Stimulated activated naive CD8-positive, alpha-beta T cell treated with anti-CD3 and anti-CD28 coated beads, Interleukin-15, amount 100 ng/mL, for 72 hours (primary cell): ENCODE results near the gene CACNA1A.
"Not testable (repeated sequence)": the region's sequence is repeated elsewhere in the genome, so short reads cannot be mapped to it uniquely, and the experiment has no call there.

Experiments used
- ATAC-seq: fragments of 150-1000 bp; cut with Tn5 transposase; 2 replicates; pipeline ENCODE4 v1.10.0; 2021; ENCODE audit warnings: mild to moderate bottlenecking, moderate library complexity
- DNase-seq, 2 donors: peaks; one replicate each; pipeline ENCODE4 v3.0.0; 2021 to 2022
- H3K27ac Mint-ChIP-seq, 2 donors: one replicate each; pipeline ENCODE4 v1.8.0; 2022; ENCODE audit warnings: mild to moderate bottlenecking in 2 of 2, mixed read lengths in 2 of 2, moderate library complexity in 2 of 2
- H3K27me3 Mint-ChIP-seq: one replicate; pipeline ENCODE4 v1.8.0; 2022; ENCODE audit warnings: mixed read lengths
- H3K4me1 Mint-ChIP-seq: one replicate; pipeline ENCODE4 v1.8.0; 2022; ENCODE audit warnings: mild to moderate bottlenecking, mixed read lengths
- H3K4me3 Mint-ChIP-seq, 2 donors: one replicate each; pipeline ENCODE4 v1.8.0; 2022; ENCODE audit warnings: mild to moderate bottlenecking in 2 of 2, mixed read lengths in 2 of 2, moderate library complexity in 1 of 2
- H3K9me3 Mint-ChIP-seq, 2 donors: one replicate each; pipeline ENCODE4 v1.8.0; 2022; ENCODE audit warnings: mixed read lengths in 2 of 2

Gene CACNA1A

GRCh38 chr19:13461536-13461935, 44.7 kb downstream of the CACNA1A start:
- Mint-ChIP-seq H3K27ac (no peak overlapping the region), H3K27me3 (peaks cover 45% of the 10 kb centered on the region), H3K4me3 (no peak overlapping the region), H3K4me1 (no peaks in the 10 kb centered on the region), H3K9me3 (peaks cover 0 to 3% of the 10 kb centered on the region in 2 donors)
- ATAC-seq = no peak
- DNase-seq = no peak

GRCh38 chr19:13460045-13460444, 46.2 kb downstream of the CACNA1A start:
- H3K27ac Mint-ChIP-seq = no peak overlapping the region
- H3K9me3 Mint-ChIP-seq = peaks cover 0 to 3% of the 10 kb centered on the region in 2 donors
- DNase-seq (no peak), ATAC-seq (no peak)
- H3K4me3 Mint-ChIP-seq = no peak overlapping the region
- no peaks in the 10 kb centered on the region for H3K4me1 Mint-ChIP-seq
- H3K27me3 Mint-ChIP-seq = peaks cover 48% of the 10 kb centered on the region

GRCh38 chr19:13459351-13459750, 46.9 kb downstream of the CACNA1A start:
- Mint-ChIP-seq H3K9me3 (peaks cover 0 to 3% of the 10 kb centered on the region in 2 donors), H3K27me3 (peaks cover 48% of the 10 kb centered on the region), H3K4me1 (no peaks in the 10 kb centered on the region), H3K4me3 (no peak overlapping the region), H3K27ac (no peak overlapping the region)
- ATAC-seq = no peak
- no peak for DNase-seq

- ATAC-seq = no peak
These were observed 54.8 kb downstream of the CACNA1A start for GRCh38 chr19:13451434-13451995.

GRCh38 chr19:13447978-13448377, 58.3 kb downstream of the CACNA1A start:
- Mint-ChIP-seq H3K4me3 (no peak overlapping the region), H3K27me3 (no peaks in the 10 kb centered on the region), H3K9me3 (peaks cover 28 to 45% of the 10 kb centered on the region in 2 donors), H3K4me1 (no peaks in the 10 kb centered on the region), H3K27ac (no peak overlapping the region)
- ATAC-seq = no peak
- no peak for DNase-seq

More at GRCh38 chr19:13451434-13451995, 54.8 kb downstream of the CACNA1A start:
- Mint-ChIP-seq H3K27ac (no peak overlapping the region), H3K27me3 (peaks cover 3% of the 10 kb centered on the region), H3K4me1 (no peaks in the 10 kb centered on the region), H3K9me3 (peaks cover 28 to 45% of the 10 kb centered on the region in 2 donors), H3K4me3 (no peak overlapping the region)
- no peak for DNase-seq

GRCh38 chr19:13441810-13442512, 64.3 kb downstream of the CACNA1A start:
- ATAC-seq = no peak
- Mint-ChIP-seq H3K4me1 (no peaks in the 10 kb centered on the region), H3K9me3 (peaks cover 5 to 13% of the 10 kb centered on the region in 2 donors), H3K27me3 (peaks cover 7% of the 10 kb centered on the region), H3K27ac (no peak overlapping the region), H3K4me3 (no peak overlapping the region)
- peak; percentile 11 to 27 for DNase-seq

GRCh38 chr19:13437919-13438618, 68.2 kb downstream of the CACNA1A start:
- no peak overlapping the region for H3K27ac Mint-ChIP-seq
- no peak for ATAC-seq
- H3K4me3 Mint-ChIP-seq = no peak overlapping the region
- H3K9me3 Mint-ChIP-seq = peaks cover 5 to 13% of the 10 kb centered on the region in 2 donors
- DNase-seq = no peak
- peaks cover 7% of the 10 kb centered on the region for H3K27me3 Mint-ChIP-seq
- H3K4me1 Mint-ChIP-seq = no peaks in the 10 kb centered on the region

- Mint-ChIP-seq H3K27ac (no peak overlapping the region), H3K4me1 (no peaks in the 10 kb centered on the region), H3K27me3 (peaks cover 9% of the 10 kb centered on the region), H3K9me3 (peaks cover 0 to 13% of the 10 kb centered on the region in 2 donors), H3K4me3 (no peak overlapping the region)
- ATAC-seq = no peak
- DNase-seq = no peak
These were observed 69.9 kb downstream of the CACNA1A start for GRCh38 chr19:13436352-13436751.

GRCh38 chr19:13430790-13431582, 75.3 kb downstream of the CACNA1A start:
- Mint-ChIP-seq H3K27me3 (peaks cover 32% of the 10 kb centered on the region), H3K9me3 (peaks cover 5% of the 10 kb centered on the region in 2 donors), H3K4me3 (no peak overlapping the region), H3K4me1 (no peaks in the 10 kb centered on the region), H3K27ac (no peak overlapping the region)
- ATAC-seq (peak; percentile 64), DNase-seq (peak; percentile 47 to 57)

- Mint-ChIP-seq H3K27me3 (peaks cover 32% of the 10 kb centered on the region), H3K9me3 (peaks cover 6 to 7% of the 10 kb centered on the region in 2 donors), H3K4me1 (no peaks in the 10 kb centered on the region), H3K27ac (no peak overlapping the region), H3K4me3 (no peak overlapping the region)
- ATAC-seq = no peak
- DNase-seq = no peak
These were observed 76.7 kb downstream of the CACNA1A start for GRCh38 chr19:13429563-13429962.

- H3K4me3 Mint-ChIP-seq = no peak overlapping the region
- H3K27ac Mint-ChIP-seq = no peak overlapping the region
- peaks cover 32% of the 10 kb centered on the region for H3K27me3 Mint-ChIP-seq
- peaks cover 6 to 15% of the 10 kb centered on the region in 2 donors for H3K9me3 Mint-ChIP-seq
- ATAC-seq = no peak
- no peaks in the 10 kb centered on the region for H3K4me1 Mint-ChIP-seq
- no peak for DNase-seq
These were observed 77.9 kb downstream of the CACNA1A start for GRCh38 chr19:13428352-13428751.

GRCh38 chr19:13427273-13428051, 78.8 kb downstream of the CACNA1A start:
- H3K9me3 Mint-ChIP-seq = peaks cover 14 to 24% of the 10 kb centered on the region in 2 donors
- no peaks in the 10 kb centered on the region for H3K4me1 Mint-ChIP-seq
- peaks cover 32% of the 10 kb centered on the region for H3K27me3 Mint-ChIP-seq
- no peak overlapping the region for H3K27ac Mint-ChIP-seq
- no peak overlapping the region for H3K4me3 Mint-ChIP-seq
- no peak for DNase-seq
- no peak for ATAC-seq

GRCh38 chr19:13425875-13426274, 80.4 kb downstream of the CACNA1A start:
- ATAC-seq, H3K4me3 Mint-ChIP-seq, H3K4me1 Mint-ChIP-seq, DNase-seq, H3K27ac Mint-ChIP-seq: not testable (repeated sequence)
- peaks cover 28 to 40% of the 10 kb centered on the region in 2 donors for H3K9me3 Mint-ChIP-seq
- H3K27me3 Mint-ChIP-seq = peaks cover 25% of the 10 kb centered on the region

GRCh38 chr19:13425151-13425550, 81.1 kb downstream of the CACNA1A start:
- Mint-ChIP-seq H3K4me3 (no peak overlapping the region), H3K4me1 (no peaks in the 10 kb centered on the region), H3K27me3 (peaks cover 18% of the 10 kb centered on the region), H3K27ac (no peak overlapping the region), H3K9me3 (peaks cover 33 to 41% of the 10 kb centered on the region in 2 donors)
- ATAC-seq (no peak), DNase-seq (no peak)

GRCh38 chr19:13420780-13421179, 85.5 kb downstream of the CACNA1A start:
- peaks cover 28 to 34% of the 10 kb centered on the region in 2 donors for H3K9me3 Mint-ChIP-seq
- H3K27ac Mint-ChIP-seq = no peak overlapping the region
- H3K4me1 Mint-ChIP-seq = no peaks in the 10 kb centered on the region
- ATAC-seq = no peak
- DNase-seq = no peak
- no peaks in the 10 kb centered on the region for H3K27me3 Mint-ChIP-seq
- H3K4me3 Mint-ChIP-seq = no peak overlapping the region
